NCI-H2171 (cell line): Measurements from ENCODE around the gene DAZ3.
"Not testable (repeated sequence)": the region's sequence is repeated elsewhere in the genome, so short reads cannot be mapped to it uniquely, and the experiment has no call there.

Experiments
- DNase-seq: peaks from one replicate; lab custom pipeline; 2025; lab: John Stamatoyannopoulos, UW

DAZ3 gene, protein sequence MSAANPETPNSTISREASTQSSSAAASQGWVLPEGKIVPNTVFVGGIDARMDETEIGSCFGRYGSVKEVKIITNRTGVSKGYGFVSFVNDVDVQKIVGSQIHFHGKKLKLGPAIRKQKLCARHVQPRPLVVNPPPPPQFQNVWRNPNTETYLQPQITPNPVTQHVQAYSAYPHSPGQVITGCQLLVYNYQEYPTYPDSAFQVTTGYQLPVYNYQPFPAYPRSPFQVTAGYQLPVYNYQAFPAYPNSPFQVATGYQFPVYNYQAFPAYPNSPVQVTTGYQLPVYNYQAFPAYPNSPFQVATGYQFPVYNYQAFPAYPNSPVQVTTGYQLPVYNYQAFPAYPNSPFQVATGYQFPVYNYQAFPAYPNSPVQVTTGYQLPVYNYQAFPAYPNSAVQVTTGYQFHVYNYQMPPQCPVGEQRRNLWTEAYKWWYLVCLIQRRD

DNA sequence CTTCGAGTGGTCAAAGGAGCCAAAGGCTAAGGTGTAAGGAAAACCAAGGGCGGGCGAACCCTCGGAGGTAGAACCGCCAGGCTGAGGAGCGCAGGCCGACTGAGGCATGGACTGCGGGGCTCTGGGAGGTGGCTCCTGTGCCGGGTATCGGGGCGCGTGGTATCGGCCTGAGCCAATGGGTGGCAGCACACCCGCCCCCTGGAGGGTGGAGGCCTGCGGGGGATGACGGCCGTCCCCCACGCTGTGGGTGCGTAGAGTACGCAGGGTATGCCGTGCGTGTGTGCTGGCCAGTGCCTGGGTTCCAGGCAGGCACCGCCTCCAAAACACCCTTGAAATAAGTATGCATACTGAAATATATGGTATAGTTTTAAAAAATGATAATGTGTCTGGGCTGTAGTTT is at the start of gene DAZ3:
Gene DAZ3, minus strand, starts transcription at position 101 of the 400 bp plus-strand sequence. CDS start 208 bp downstream, outside the sequence.
- DNase-seq, result not testable (repeated sequence)

DNA sequence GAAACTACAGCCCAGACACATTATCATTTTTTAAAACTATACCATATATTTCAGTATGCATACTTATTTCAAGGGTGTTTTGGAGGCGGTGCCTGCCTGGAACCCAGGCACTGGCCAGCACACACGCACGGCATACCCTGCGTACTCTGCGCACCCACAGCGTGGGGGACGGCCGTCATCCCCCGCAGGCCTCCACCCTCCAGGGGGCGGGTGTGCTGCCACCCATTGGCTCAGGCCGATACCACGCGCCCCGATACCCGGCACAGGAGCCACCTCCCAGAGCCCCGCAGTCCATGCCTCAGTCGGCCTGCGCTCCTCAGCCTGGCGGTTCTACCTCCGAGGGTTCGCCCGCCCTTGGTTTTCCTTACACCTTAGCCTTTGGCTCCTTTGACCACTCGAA is 20.4 kb upstream of the DAZ3 start, which contains the start of gene DAZ4:
Gene DAZ4, plus strand, starts transcription at position 301 of the 400 bp plus-strand sequence. CDS start 208 bp downstream, outside the sequence.
- not testable (repeated sequence) for DNase-seq

DNA sequence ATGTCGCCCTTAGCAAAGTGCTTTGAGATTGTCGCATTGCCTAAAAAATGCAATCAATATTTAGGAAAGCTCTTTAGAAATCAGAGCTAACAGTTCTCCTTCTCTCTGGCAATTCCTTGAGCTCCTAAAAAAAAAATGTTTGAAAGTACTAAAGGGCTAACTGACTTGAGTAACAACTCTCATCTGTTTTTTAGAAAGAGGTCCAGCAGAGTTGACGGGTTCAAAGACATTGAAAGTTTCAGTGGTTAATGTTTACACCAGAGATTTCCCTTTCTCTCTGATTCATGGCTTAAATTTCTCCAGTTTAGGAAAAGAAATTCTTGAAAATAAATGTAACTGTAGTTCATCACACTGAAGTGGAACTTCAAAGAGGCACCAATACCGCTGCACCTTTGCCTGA is 11.9 kb upstream of the DAZ3 start:
- not testable (repeated sequence) for DNase-seq

DNA sequence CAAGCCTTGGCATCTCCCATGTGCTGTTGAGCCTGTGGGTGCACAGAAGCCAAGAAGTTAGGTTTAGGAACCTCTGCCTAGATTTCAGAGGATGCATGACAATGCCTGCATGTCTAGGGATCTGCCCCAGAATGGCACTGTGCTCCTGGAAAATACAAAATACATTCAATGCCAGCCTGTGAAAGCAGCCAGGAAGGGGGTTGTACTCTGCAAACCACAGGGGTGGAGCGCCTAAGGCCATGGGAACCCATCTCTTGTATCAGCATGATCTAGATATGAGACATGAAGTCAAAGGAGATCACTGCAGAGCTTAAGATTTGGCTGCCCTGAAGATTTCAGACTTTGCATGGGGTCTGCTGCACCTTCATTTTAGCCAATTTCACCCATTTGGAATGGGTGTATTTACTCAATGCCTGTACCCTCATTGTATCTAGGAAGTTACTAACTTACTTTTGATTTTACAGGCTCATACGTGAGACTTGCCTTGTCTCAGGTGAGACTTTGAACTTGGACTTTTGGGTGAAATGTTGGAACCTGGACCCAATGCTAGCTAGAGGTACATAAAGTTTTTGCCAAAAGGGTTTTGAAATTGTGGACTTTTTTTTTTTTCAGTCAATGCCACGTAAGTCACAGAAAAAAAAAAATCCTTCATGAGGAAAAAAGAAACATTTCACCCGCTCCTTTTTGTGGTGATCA is 11.1 kb upstream of the DAZ3 start:
- DNase-seq, result not testable (repeated sequence)

DNA sequence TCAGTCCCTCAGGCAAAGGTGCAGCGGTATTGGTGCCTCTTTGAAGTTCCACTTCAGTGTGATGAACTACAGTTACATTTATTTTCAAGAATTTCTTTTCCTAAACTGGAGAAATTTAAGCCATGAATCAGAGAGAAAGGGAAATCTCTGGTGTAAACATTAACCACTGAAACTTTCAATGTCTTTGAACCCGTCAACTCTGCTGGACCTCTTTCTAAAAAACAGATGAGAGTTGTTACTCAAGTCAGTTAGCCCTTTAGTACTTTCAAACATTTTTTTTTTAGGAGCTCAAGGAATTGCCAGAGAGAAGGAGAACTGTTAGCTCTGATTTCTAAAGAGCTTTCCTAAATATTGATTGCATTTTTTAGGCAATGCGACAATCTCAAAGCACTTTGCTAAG is 8.6 kb upstream of the DAZ3 start:
- not testable (repeated sequence) for DNase-seq
